ENCODE results near the gene ZC3H12C. TPM values are rescaled to one million over a fixed set of nuclear protein-coding genes. Genes with fewer than 3 reads are reported as not detected.

Gene ZC3H12C
- total and polyA plus RNA-seq, 2 of the 4 experiments (the other 2 are of a cell fraction), result 4.2 to 15.8 TPM

DNA sequence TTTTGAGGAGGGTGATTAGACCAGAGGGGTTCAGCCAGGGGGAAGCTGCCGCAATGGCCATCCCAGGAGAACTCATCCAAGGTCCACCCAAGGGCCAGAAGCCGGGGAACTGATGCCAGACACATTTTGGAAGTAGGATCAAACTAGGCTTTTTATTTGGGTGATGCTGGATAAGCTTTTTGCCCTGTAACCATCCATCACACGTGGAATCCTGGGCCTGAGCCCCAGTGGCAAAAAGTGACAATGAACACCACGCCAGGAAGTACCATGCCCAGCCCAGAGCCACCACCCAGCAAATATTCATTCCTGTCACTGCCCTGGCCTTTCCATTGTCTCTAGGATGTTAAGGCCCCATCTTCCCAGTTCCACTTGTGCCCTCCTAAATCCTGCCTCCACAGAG is 85.9 kb downstream of the ZC3H12C start:
- no peak overlapping the region for H3K4ac ChIP-seq (ENCODE audit: low read depth, low read length)
- H3K9me3 ChIP-seq (ENCODE audit: control insufficient read depth, insufficient read depth, low read length), result no peaks in the 10 kb centered on the region
- no peak for DNase-seq
- H3K79me1 ChIP-seq (ENCODE audit: low read depth in 1 of 2, low read length in 2 of 2), result no peaks in the 10 kb centered on the region
- no peak overlapping the region for H3K23ac ChIP-seq (ENCODE audit: low read depth, low read length)
- peaks cover 11% of the 10 kb centered on the region for H3K9me1 ChIP-seq (ENCODE audit: insufficient read depth, low read length)
- no CpG with 5 or more reads among the region's 4 CpGs for WGBS, 2 experiments (ENCODE audit: extremely low coverage in 2 of 2, insufficient read length in 1 of 2)
- no peak overlapping the region for H3K9ac ChIP-seq (ENCODE audit: low read depth, low read length)
- ChIA-PET POLR2A (ENCODE audit: unreplicated experiment) (no interaction called here), CTCF (no interaction called here)
- H2AFZ ChIP-seq (replicated peaks; ENCODE audit: low read length, poor library complexity), result no peak overlapping the region
- no peak overlapping the region for H4K8ac ChIP-seq (ENCODE audit: low read depth in 2 of 2, low read length in 2 of 2)
- dilution Hi-C loops (cut with HindIII; ENCODE audit: low sequenced_read_pairs, unreplicated experiment) (no loop called here), in situ Hi-C loops (cut with MboI; ENCODE audit: low sequenced_read_pairs) (loop anchor here (25.0 kb wide), 1 partner anchor 217 kb away; no protein-coding TSS in a partner anchor), intact Hi-C loops (cut with micrococcal nuclease) (no loop called here)
- no peaks in the 10 kb centered on the region for H3K27me3 ChIP-seq (ENCODE audit: control insufficient read depth, insufficient read depth, low read length)
- no peak overlapping the region for H3K27ac ChIP-seq (ENCODE audit: insufficient read depth, low read length)
- no peak overlapping the region for H2BK15ac ChIP-seq (ENCODE audit: low read depth, low read length)
- BruUV-seq (replicated peaks), result no TSS peak
- no peaks in the 10 kb centered on the region for H3K36me3 ChIP-seq (ENCODE audit: control insufficient read depth, insufficient read depth, low read length)
- H4K91ac ChIP-seq (ENCODE audit: insufficient read depth, low read depth, low read length), result no peak overlapping the region
- no peak overlapping the region for H2BK120ac ChIP-seq (ENCODE audit: low read depth, low read length)
- no peak overlapping the region for H3K4me3 ChIP-seq (ENCODE audit: insufficient read depth, low read depth, low read length)
- H2BK20ac ChIP-seq (ENCODE audit: low read depth, low read length), result no peak overlapping the region
- no peak overlapping the region for H3K4me2 ChIP-seq (ENCODE audit: low read depth, low read length)
- no peak overlapping the region for H3K18ac ChIP-seq (ENCODE audit: low read depth, low read length)
- no peak overlapping the region for H3K56ac ChIP-seq (ENCODE audit: extremely low read depth, insufficient read depth, low read length)
- no peak overlapping the region for H3K14ac ChIP-seq (replicated peaks; ENCODE audit: low read depth, low read length)
- ATAC-seq (ENCODE audit: low read depth), result no peak
- TF ChIP-seq BHLHE40 (IDR thresholded peaks at IDR 0.05; ENCODE audit: low read depth, low read length) (no peak), CEBPB (IDR thresholded peaks at IDR 0.05; ENCODE audit: low read depth, low read length) (no peak), MAFK (IDR thresholded peaks at IDR 0.05; ENCODE audit: low read depth, low read length) (no peak), MAZ (IDR thresholded peaks at IDR 0.05; ENCODE audit: borderline replicate concordance, low read depth, low read length) (no peak), NFE2L2 (IDR thresholded peaks at IDR 0.05; ENCODE audit: low read depth, low read length) (no peak), CHD1 (IDR thresholded peaks at IDR 0.05; ENCODE audit: low read depth, low read length) (no peak), ELK1 (IDR thresholded peaks at IDR 0.05; ENCODE audit: borderline replicate concordance, low read depth, low read length) (no peak), RAD21 (IDR thresholded peaks at IDR 0.05; ENCODE audit: low read length) (no peak), CTCF (conservative IDR thresholded peaks at IDR 0.05; ENCODE audit: low read depth, low read length) (no peak), RFX5 (IDR thresholded peaks at IDR 0.05; ENCODE audit: low read depth, low read length) (no peak), FOS (IDR thresholded peaks at IDR 0.05; ENCODE audit: low read depth, low read length) (no peak), MXI1 (IDR thresholded peaks at IDR 0.05; ENCODE audit: borderline replicate concordance, low read depth, low read length) (no peak), USF2 (IDR thresholded peaks at IDR 0.05; ENCODE audit: low read depth, low read length) (no peak), SMC3 (IDR thresholded peaks at IDR 0.05; ENCODE audit: low read depth, low read length) (no peak), RCOR1 (IDR thresholded peaks at IDR 0.05; ENCODE audit: insufficient replicate concordance, low read length) (no peak), POLR2A (IDR thresholded peaks at IDR 0.05; ENCODE audit: low read depth, low read length) (no peak)
- H2BK5ac ChIP-seq (ENCODE audit: low read depth, low read length, poor library complexity, severe bottlenecking), result no peak overlapping the region
- no peak overlapping the region for H2AK5ac ChIP-seq (ENCODE audit: low read depth, low read length)
- no peak overlapping the region for H4K5ac ChIP-seq (ENCODE audit: low read depth, low read length)
- H4K20me1 ChIP-seq (ENCODE audit: insufficient read depth, low read length), result no peaks in the 10 kb centered on the region
- no peak overlapping the region for H2AK9ac ChIP-seq (replicated peaks; ENCODE audit: low read depth, low read length, poor library complexity)
- peaks cover 9% of the 10 kb centered on the region for H3K4me1 ChIP-seq (ENCODE audit: control insufficient read depth, insufficient read depth, low read length)

All from IMR-90 (cell line).